ENCODE measurements around the gene SMIM43.
"Not testable (repeated sequence)": the region's sequence is repeated elsewhere in the genome, so short reads cannot be mapped to it uniquely, and the experiment has no call there.

Gene SMIM43

DNA sequence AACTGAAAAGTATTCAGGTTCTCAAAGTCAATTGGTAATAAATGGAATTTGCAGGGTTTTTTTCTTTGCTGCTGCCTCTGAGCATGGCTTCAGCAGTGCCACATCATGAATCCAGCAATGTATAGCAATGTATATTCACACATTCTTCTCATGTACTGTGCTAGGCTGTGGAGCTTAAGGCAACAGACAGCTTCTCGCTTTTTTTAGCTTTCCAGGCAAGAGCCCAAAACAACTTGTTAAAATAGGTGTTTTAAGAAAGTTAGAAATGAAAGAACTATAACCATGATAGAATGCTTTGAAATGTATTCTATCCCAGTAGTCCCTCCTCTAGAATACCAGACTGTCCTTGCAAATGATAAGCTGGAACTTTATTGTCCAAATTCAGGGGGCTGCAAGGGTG lies 30.4 kb downstream of the SMIM43 start:
- no peak for DNase-seq

DNA sequence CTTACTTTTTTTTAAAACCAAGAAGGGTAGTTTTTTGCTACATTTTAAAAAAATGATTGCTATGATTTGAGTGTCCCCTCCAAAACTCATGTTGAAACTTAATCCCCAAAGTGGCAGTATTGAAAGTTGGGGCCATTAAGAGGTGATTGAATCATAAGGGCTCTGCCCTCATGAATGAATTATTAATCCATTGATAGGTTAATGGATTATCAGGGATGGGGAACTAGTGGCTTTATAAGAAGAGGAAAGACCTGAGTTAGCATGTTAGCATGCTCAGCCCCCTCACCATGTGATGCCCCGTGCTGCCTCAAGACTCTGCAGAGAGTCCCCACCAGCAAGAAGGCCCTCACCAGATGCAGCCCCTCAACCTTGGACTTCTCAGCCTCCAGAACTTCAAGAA lies 31.0 kb downstream of the SMIM43 start:
- DNase-seq = no peak

DNA sequence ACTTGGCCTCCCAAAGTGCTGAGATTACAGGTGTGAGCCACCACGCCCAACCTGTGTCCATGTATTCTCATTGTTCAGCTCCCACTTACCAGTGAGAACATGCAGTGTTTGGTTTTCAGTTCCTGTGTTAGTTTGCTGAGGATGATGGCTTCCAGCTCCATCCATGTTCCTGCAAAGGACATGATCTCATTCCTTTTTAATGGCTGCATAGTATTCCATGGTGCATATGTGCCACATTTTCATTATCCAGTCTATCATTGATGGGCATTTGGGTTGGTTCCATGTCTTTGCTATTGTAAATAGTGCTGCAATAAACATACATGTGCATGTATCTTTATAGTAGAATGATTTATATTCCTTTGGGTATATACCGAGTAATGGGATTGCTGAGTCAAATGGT lies 35.2 kb downstream of the SMIM43 start:
- DNase-seq = not testable (repeated sequence)

DNA sequence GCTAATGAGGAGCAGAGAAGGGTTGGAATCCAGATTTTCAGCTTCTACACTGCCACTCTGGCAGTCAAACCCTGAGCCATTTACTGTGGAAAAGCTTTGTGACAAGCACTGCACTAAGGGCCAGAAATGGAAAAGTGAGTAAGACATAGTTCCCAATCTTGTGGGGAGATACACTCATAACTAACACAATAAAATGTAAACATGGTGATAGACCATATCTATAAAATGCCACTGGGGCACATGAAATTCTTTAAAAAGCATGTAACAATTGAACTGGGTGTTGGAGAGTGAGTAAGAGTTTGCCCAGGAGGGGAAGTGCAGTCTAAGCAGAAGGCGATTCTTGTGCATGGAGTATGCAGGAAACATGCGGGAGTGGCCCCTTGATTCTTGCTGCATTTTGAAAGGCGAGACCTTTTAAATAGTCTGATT lies 36.2 kb downstream of the SMIM43 start:
- no peak for DNase-seq

DNA sequence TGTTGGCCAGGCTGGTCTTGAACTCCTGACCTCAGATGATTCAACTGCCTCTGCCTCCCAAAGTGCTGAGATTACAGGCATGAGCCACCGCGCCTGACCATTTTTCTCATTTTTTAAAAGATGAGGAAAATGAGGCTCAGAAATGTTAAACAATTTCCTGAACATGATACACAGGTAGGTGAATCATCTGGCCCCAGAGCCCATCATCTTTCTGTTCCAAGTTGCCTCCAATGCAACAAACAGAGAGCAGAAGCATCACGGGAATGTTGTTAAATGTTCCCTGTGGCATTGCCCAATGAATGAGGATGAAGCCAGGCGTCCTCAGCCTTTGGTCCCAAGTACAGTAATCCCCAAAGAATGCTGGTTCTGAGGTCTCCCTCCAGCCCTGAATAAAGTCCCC lies 36.9 kb downstream of the SMIM43 start:
- no peak for DNase-seq

DNA sequence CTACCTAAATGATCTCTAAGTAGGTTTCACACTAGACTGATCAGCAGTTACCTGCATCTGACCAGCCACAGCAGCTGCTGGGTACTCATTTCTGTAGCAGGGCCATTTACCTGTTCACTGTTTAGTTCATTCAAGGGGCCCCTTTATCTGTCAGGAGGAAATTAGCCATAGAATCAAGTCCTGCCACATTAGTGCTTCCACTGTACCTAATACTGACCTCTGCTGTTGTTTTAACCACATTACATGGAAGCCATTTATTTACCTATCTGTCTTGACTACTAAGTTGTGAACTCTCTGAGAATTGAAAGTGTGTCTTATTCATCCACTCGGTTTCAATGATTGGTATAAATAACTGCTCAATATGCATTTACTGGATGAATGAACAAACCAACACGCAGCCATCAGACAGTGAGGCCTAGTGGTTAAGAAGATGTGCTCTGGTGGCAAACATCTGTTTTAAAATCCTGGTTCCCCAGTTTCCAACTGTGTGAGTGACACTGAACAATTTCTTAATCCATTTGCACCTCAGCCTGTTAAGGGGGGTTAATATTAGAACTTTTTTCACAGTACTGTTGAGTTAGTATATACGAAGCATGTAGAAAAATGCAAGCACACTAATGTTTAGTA lies 38.2 kb downstream of the SMIM43 start:
- DNase-seq = no peak

DNA sequence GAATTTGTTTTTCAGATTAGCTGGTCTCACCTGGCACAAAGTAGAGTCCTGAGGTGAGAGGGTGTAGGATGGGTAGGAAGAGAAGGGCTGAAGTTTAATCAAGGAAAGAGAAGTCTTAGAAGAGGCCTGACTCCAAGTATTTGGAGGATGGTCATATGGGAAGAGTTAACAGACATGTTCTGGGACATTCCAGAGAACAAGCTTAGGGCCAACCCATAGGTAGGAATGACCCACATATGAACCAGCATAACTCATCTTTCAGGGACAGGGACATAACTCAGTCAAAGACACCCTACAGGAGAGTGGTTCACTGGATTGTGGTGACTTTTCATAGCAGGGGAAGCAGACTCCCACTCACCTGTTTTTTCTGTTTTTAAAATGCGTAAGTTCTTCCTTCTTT lies 40.3 kb downstream of the SMIM43 start:
- DNase-seq = no peak

DNA sequence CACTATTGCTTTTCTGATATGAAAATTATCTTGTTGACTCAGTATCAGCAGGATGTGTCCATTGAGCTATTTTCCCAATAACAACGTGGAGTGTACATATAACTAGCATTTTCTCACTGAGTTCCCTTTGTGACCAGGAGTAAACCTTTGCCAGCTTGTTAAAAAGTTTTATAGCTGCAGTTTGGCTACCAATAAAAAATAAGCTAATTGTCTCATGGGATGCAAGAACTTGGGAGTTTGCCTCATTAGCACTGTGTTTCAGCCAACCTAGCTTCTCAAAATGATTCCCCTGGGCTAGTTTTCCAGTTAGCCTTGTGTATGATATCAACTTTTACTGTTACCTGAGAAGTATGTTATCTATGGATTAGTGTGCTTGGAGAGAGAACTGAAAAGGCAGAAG lies 43.3 kb downstream of the SMIM43 start:
- DNase-seq = no peak

DNA sequence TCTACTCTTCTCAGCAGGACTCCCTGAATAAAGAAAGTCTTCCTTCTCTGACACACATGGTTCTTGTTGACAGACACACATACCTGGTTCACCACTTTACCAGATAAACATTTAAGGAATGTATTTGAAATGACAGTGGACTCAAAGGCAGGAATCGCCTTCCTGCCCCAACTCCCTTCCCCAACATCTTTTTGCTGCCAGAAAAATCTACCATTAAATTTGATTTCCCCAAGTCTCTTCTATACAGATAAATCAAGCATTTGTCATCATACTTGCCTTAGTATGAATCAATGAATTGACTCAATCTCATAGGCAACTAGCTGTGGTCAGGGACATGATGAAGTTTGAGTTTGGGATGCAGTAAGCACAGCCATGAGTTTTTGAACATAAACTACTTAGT lies 44.9 kb downstream of the SMIM43 start:
- no peak for DNase-seq

DNA sequence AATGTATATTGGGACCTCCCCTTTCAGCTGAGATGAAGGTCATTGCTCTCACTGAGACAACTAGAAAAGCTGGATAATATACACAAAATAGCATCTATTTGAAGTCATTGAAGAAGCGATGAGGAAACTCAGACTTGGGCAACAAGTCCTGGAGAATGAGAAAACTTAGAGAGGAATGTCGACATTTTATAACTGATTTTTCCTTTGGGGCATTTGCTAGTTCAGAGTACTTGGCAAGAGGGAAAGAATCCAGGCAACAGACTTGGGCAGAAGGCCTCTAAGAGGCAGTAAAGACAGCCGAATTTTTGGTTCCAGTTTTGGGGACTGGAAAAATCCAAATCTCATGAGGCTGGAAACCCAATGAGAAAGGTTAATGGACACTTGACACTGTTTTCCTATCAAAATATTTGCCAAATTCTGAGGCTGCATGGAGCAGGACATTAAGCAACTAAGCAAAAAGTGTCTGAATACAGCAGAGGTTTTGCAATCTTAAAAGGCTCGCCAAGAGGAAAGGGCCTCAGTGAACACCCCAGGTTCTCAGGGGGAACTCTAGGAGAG lies 47.2 kb downstream of the SMIM43 start:
- no peak for DNase-seq

DNA sequence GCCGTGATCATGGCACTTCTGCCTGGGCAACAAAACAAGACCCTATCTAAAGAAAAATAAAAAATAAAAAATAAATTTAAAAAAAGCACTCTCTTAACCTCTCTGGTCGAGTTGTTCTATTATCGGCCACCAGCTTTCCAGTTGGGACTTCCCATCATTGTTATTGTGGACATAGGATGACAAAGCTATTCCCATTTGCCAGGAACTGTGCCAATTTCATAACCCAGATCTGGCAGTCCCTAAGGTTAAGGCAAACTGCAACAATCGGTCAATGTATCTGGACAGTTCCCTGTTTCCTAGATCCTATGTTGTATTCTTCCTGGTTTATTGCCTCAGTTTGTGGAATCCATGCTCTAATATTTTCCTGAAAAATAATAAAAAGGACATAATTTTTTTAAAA lies 50.4 kb downstream of the SMIM43 start:
- DNase-seq = no peak

DNA sequence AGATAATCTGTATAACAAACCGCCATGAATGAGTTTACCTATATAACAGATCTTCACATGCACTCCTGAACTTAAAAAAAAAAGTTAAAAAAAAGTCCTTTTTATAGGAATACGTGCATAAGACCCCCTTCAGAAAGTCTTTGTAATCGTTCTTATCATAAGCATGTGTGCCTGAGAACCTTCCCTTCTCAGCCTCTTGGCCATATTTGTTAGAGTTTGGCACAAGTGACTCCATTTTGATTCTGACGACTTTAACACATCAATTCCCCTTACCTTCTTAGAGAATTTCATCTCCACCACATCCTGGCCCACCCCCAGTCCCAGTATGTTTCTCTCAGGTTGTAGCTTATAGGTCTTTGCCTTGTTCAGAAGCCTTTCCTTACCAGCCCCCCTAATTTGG lies 52.2 kb downstream of the SMIM43 start:
- DNase-seq = no peak

DNA sequence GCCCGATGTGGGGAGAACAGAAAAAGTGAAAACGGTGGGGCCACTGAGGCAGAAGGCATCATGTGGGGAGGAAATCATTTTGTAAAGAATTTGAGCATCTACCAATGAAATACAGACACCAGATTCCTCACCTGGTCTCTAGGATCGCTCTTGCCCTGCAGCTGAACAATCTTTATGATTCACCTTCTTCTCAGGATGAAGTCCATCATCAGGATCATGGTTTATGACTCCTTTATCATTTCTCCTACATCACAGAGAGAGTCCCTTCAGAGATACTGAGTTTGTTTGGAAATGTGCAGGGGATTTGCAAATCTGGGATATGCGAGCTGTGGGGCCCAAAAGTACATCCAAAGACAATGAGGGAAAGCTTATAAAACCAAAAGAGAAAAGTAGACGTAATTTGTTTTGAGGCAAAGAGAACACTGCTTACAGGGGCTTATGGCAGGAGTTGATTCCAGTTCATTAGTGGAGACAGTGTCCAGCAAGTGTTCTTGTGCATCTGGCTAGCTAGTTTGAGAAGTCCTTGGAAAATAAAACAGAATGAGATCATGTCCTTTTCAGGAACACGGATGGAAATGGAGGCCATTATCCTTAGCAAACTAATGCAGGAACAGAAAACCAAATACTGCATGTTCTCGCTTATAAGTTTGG lies 52.8 kb downstream of the SMIM43 start:
- no peak for DNase-seq

DNA sequence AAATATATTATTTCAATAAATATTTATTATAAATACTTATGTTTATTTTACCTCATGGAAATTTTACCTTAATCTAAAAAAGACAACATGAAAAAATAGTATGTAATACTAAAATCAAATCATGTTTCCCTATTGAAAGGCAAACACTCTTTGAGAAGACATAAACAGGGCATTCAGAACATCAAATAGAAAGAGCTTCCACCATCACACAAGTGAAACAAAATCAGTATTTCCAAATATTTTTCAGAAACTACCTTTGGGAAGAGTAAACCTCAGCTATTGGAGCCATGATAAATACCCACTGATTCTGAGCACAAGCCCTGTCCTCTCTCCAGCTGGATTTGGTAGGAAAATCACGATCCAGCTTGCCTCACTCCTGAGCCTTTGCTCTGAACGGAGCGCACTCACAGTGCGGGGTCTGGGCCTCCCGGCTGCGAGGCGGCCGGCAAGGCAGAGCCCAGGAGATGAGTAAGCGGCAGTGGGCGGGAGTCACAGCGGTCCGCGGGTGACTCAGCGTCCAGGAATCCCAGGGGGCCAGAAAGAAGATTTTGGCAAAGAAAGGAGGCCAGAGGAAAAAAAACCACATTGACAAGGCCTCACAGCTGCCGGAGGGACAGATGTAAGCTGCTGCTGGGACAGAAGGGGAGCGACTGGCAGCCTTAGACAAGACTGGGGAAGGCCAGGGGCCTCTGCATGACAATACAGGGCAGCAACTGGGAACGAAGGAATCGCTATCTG lies 53.5 kb downstream of the SMIM43 start:
- peak; percentile 45 for DNase-seq

DNA sequence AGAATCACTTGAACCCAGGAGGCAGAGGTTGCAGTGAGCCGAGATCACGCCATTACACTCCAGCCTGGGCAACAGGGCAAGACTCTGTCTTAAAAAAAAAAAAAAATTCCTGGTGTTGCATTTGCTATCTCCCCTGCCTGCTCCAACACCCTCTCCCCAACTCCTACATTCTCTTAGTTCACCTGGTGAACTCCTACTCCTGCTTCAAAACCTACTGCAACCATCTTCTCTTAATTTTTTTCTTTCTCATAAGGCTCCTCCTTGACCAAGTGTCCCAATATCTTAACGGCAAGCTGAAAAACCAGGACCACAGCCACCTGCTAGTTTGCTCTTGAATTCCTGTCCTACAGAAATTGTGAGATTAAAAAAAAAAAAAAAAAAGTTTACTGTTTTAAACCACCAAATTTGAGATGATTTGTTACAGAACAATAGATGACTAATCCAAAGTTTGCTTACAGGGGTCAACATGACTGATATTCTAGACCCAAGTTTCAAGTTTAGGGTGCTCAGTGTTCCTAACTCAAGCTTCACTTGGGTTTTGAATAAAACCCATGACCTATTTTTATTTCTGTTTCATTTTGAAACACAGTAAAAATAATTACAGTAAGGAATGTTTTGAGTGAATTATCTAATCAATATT lies 55.1 kb downstream of the SMIM43 start:
- no peak for DNase-seq

Measured in activated CD4-positive, CD25-positive, alpha-beta regulatory T cell treated with anti-CD3 and anti-CD28 coated beads, Interleukin-2, amount 50 U/mL, for 72 hours (primary cell).